Measurements from ENCODE around the gene ULBP1.
"Not testable (repeated sequence)": the region's sequence is repeated elsewhere in the genome, so short reads cannot be mapped to it uniquely, and the experiment has no call there.

ULBP1 gene

GRCh38 chr6:149985481-149985937 lies 21.8 kb downstream of the ULBP1 start:
- no peak overlapping the region for H3K4me3 ChIP-seq
- no peaks in the 10 kb centered on the region for H3K9me3 ChIP-seq (ENCODE audit: low read depth, low read length)
- H3K36me3 ChIP-seq (ENCODE audit: insufficient read depth, low read length), result no peaks in the 10 kb centered on the region
- DNase-seq (ENCODE audit: low read depth, low spot score), result no peak
- H3K9ac ChIP-seq (ENCODE audit: insufficient read length), result no peak overlapping the region
- H3K27ac ChIP-seq, result no peak overlapping the region
- no peak for TF ChIP-seq POLR2AphosphoS5 (IDR thresholded peaks at IDR 0.05; ENCODE audit: borderline replicate concordance, low read depth, low read length)
- no peak for TF ChIP-seq EZH2 (IDR thresholded peaks at IDR 0.05)
- TF ChIP-seq FOXP2 (optimal IDR thresholded peaks at IDR 0.05; ENCODE audit: control extremely low read depth, extremely low read length, insufficient read depth), result no peak

GRCh38 chr6:149987602-149988107 lies 23.9 kb downstream of the ULBP1 start:
- Histone ChIP-seq H3K36me3 (ENCODE audit: insufficient read depth, low read length) (no peaks in the 10 kb centered on the region), H3K9me3 (ENCODE audit: low read depth, low read length) (no peaks in the 10 kb centered on the region), H3K27ac (no peak overlapping the region), H3K9ac (ENCODE audit: insufficient read length) (no peak overlapping the region), H3K4me3 (no peak overlapping the region)
- no peak for DNase-seq (ENCODE audit: low read depth, low spot score)
- TF ChIP-seq EZH2 (IDR thresholded peaks at IDR 0.05), result peak; percentile 11
- no peak for TF ChIP-seq FOXP2 (optimal IDR thresholded peaks at IDR 0.05; ENCODE audit: control extremely low read depth, extremely low read length, insufficient read depth)

GRCh38 chr6:149988550-149989346 lies 25.0 kb downstream of the ULBP1 start:
- no peak overlapping the region for H3K4me3 ChIP-seq
- no peak overlapping the region for H3K27ac ChIP-seq

GRCh38 chr6:149990212-149990660 lies 26.5 kb downstream of the ULBP1 start:
- Histone ChIP-seq H3K9ac (ENCODE audit: insufficient read length) (no peak overlapping the region), H3K36me3 (ENCODE audit: insufficient read depth, low read length) (no peaks in the 10 kb centered on the region), H3K4me3 (peak overlapping the region; percentile 76), H3K9me3 (ENCODE audit: low read depth, low read length) (no peaks in the 10 kb centered on the region), H3K27ac (no peak overlapping the region)
- DNase-seq (ENCODE audit: low read depth, low spot score), result no peak
- TF ChIP-seq POLR2AphosphoS5 (IDR thresholded peaks at IDR 0.05; ENCODE audit: borderline replicate concordance, low read depth, low read length), result no peak
- no peak for TF ChIP-seq FOXP2 (optimal IDR thresholded peaks at IDR 0.05; ENCODE audit: control extremely low read depth, extremely low read length, insufficient read depth)
- no peak for TF ChIP-seq EZH2 (IDR thresholded peaks at IDR 0.05)

More at GRCh38 chr6:149988550-149989346, 25.0 kb downstream of the ULBP1 start:
- TF ChIP-seq EZH2 (IDR thresholded peaks at IDR 0.05) (no peak), POLR2AphosphoS5 (IDR thresholded peaks at IDR 0.05; ENCODE audit: borderline replicate concordance, low read depth, low read length) (no peak), FOXP2 (optimal IDR thresholded peaks at IDR 0.05; ENCODE audit: control extremely low read depth, extremely low read length, insufficient read depth) (no peak)
- no peak for DNase-seq (ENCODE audit: low read depth, low spot score)
- Histone ChIP-seq H3K36me3 (ENCODE audit: insufficient read depth, low read length) (no peaks in the 10 kb centered on the region), H3K9me3 (ENCODE audit: low read depth, low read length) (no peaks in the 10 kb centered on the region), H3K9ac (ENCODE audit: insufficient read length) (no peak overlapping the region)

GRCh38 chr6:149990661-149991471 lies 27.1 kb downstream of the ULBP1 start:
- Histone ChIP-seq H3K36me3 (ENCODE audit: insufficient read depth, low read length) (no peaks in the 10 kb centered on the region), H3K9me3 (ENCODE audit: low read depth, low read length) (no peaks in the 10 kb centered on the region), H3K9ac (ENCODE audit: insufficient read length) (no peak overlapping the region), H3K4me3 (peak overlapping the region; percentile 76), H3K27ac (no peak overlapping the region)
- DNase-seq (ENCODE audit: low read depth, low spot score), result no peak
- TF ChIP-seq POLR2AphosphoS5 (IDR thresholded peaks at IDR 0.05; ENCODE audit: borderline replicate concordance, low read depth, low read length) (no peak), FOXP2 (optimal IDR thresholded peaks at IDR 0.05; ENCODE audit: control extremely low read depth, extremely low read length, insufficient read depth) (no peak), EZH2 (IDR thresholded peaks at IDR 0.05) (peak; percentile 61)

- DNase-seq (ENCODE audit: low read depth, low spot score); H3K27ac ChIP-seq; H3K9ac ChIP-seq (ENCODE audit: insufficient read length); H3K9me3 ChIP-seq (ENCODE audit: low read depth, low read length); H3K36me3 ChIP-seq (ENCODE audit: insufficient read depth, low read length): not testable (repeated sequence)
- peak overlapping the region; percentile 76; the same call in 1 of the 2 replicates for H3K4me3 ChIP-seq
These were observed 27.7 kb downstream of the ULBP1 start for GRCh38 chr6:149991472-149991795.

- Histone ChIP-seq H3K36me3 (ENCODE audit: insufficient read depth, low read length) (no peaks in the 10 kb centered on the region), H3K9ac (ENCODE audit: insufficient read length) (no peak overlapping the region), H3K27ac (no peak overlapping the region), H3K4me3 (no peak overlapping the region), H3K9me3 (ENCODE audit: low read depth, low read length) (no peaks in the 10 kb centered on the region)
- TF ChIP-seq EZH2 (IDR thresholded peaks at IDR 0.05) (no peak), POLR2AphosphoS5 (IDR thresholded peaks at IDR 0.05; ENCODE audit: borderline replicate concordance, low read depth, low read length) (no peak), FOXP2 (optimal IDR thresholded peaks at IDR 0.05; ENCODE audit: control extremely low read depth, extremely low read length, insufficient read depth) (no peak)
- DNase-seq (ENCODE audit: low read depth, low spot score), result no peak
These were observed 28.1 kb downstream of the ULBP1 start for GRCh38 chr6:149991838-149992237.

- no peak overlapping the region for H3K4me3 ChIP-seq
- no peak for TF ChIP-seq EZH2 (IDR thresholded peaks at IDR 0.05)
- no peak for DNase-seq (ENCODE audit: low read depth, low spot score)
- no peaks in the 10 kb centered on the region for H3K36me3 ChIP-seq (ENCODE audit: insufficient read depth, low read length)
- no peaks in the 10 kb centered on the region for H3K9me3 ChIP-seq (ENCODE audit: low read depth, low read length)
- no peak overlapping the region for H3K27ac ChIP-seq
- H3K9ac ChIP-seq (ENCODE audit: insufficient read length), result no peak overlapping the region
These were observed 31.6 kb downstream of the ULBP1 start for GRCh38 chr6:149995235-149995750.

Data from SK-N-MC (cell line).